Stomach smooth muscle (tissue), 2 donors: ENCODE results near the gene RPL39L.

Experiments
- H3K27ac ChIP-seq: one replicate; pipeline ENCODE4 v1.7.0; 2013; ENCODE audit warnings: mild to moderate bottlenecking, low read length, inconsistent platforms
- H3K27me3 ChIP-seq, 2 donors: one replicate each; pipeline ENCODE4 v1.7.0; 2013; ENCODE audit warnings: low read length in 2 of 2; ENCODE audit not compliant: insufficient read depth in 2 of 2, control insufficient read depth in 1 of 2
- H3K36me3 ChIP-seq, 2 donors: one replicate each; pipeline ENCODE4 v1.7.0; 2013; ENCODE audit warnings: low read length in 2 of 2; ENCODE audit not compliant: control insufficient read depth in 2 of 2, insufficient read depth in 2 of 2
- H3K4me1 ChIP-seq: one replicate; pipeline ENCODE4 v1.7.0; 2013; ENCODE audit warnings: low read length; ENCODE audit not compliant: control insufficient read depth, insufficient read depth
- H3K4me3 ChIP-seq, 2 donors: one replicate each; pipeline ENCODE4 v1.7.0; 2013; ENCODE audit warnings: low read length in 2 of 2
- H3K9ac ChIP-seq, 2 donors: one replicate each; pipeline ENCODE4 v1.7.0; 2013; ENCODE audit warnings: low read length in 2 of 2, mild to moderate bottlenecking in 1 of 2
- H3K9me3 ChIP-seq, 2 donors: one replicate each; pipeline ENCODE4 v1.7.0; 2013; ENCODE audit warnings: low read length in 2 of 2; ENCODE audit not compliant: control insufficient read depth in 2 of 2
- donor health status: healthy.
- donor health status: Pancreatic carcinoma.

RPL39L gene

GRCh38 chr3:187114511-187114910, 24.8 kb downstream of the RPL39L start:
- H3K4me1 ChIP-seq, result no peaks in the 10 kb centered on the region

GRCh38 chr3:187112934-187113793, 26.1 kb downstream of the RPL39L start:
- H3K27ac ChIP-seq, result no peak overlapping the region
- no peaks in the 10 kb centered on the region for H3K36me3 ChIP-seq
- H3K4me3 ChIP-seq, result no peak overlapping the region
- H3K4me1 ChIP-seq, result no peaks in the 10 kb centered on the region
- no peak overlapping the region for H3K9ac ChIP-seq
- H3K9me3 ChIP-seq, result no peaks in the 10 kb centered on the region
- H3K27me3 ChIP-seq, result no peaks in the 10 kb centered on the region

More at GRCh38 chr3:187114511-187114910, 24.8 kb downstream of the RPL39L start:
- Histone ChIP-seq H3K4me3 (no peak overlapping the region), H3K9me3 (no peaks in the 10 kb centered on the region), H3K9ac (no peak overlapping the region), H3K27ac (no peak overlapping the region), H3K27me3 (no peaks in the 10 kb centered on the region), H3K36me3 (no peaks in the 10 kb centered on the region)

- Histone ChIP-seq H3K4me3 (no peak overlapping the region), H3K36me3 (no peaks in the 10 kb centered on the region), H3K27ac (no peak overlapping the region), H3K9ac (no peak overlapping the region), H3K9me3 (no peaks in the 10 kb centered on the region), H3K4me1 (peaks cover 2% of the 10 kb centered on the region), H3K27me3 (no peaks in the 10 kb centered on the region)
Measured at GRCh38 chr3:187110156-187110555, 29.1 kb downstream of the RPL39L start.

GRCh38 chr3:187107989-187108388, 31.3 kb downstream of the RPL39L start:
- Histone ChIP-seq H3K9ac (no peak overlapping the region), H3K27me3 (no peaks in the 10 kb centered on the region), H3K4me1 (peaks cover 2% of the 10 kb centered on the region), H3K36me3 (no peaks in the 10 kb centered on the region), H3K4me3 (no peak overlapping the region), H3K9me3 (no peaks in the 10 kb centered on the region), H3K27ac (no peak overlapping the region)

GRCh38 chr3:187105700-187106099, 33.6 kb downstream of the RPL39L start:
- no peaks in the 10 kb centered on the region for H3K9me3 ChIP-seq
- no peaks in the 10 kb centered on the region for H3K36me3 ChIP-seq
- H3K27me3 ChIP-seq, result no peaks in the 10 kb centered on the region
- H3K4me1 ChIP-seq, result peaks cover 10% of the 10 kb centered on the region
- no peak overlapping the region for H3K27ac ChIP-seq
- H3K9ac ChIP-seq, result no peak overlapping the region
- H3K4me3 ChIP-seq, result no peak overlapping the region

GRCh38 chr3:187104933-187105332, 34.4 kb downstream of the RPL39L start:
- Histone ChIP-seq H3K4me3 (peak overlapping the region in 1 of 2 donors; percentile 35), H3K36me3 (no peaks in the 10 kb centered on the region), H3K27ac (no peak overlapping the region)

GRCh38 chr3:187104342-187104741, 35.0 kb downstream of the RPL39L start:
- no peak overlapping the region for H3K9ac ChIP-seq
- no peak overlapping the region for H3K27ac ChIP-seq
- H3K36me3 ChIP-seq, result no peaks in the 10 kb centered on the region
- H3K27me3 ChIP-seq, result no peaks in the 10 kb centered on the region
- no peaks in the 10 kb centered on the region for H3K9me3 ChIP-seq
- peaks cover 10% of the 10 kb centered on the region for H3K4me1 ChIP-seq
- no peak overlapping the region for H3K4me3 ChIP-seq

More at GRCh38 chr3:187104933-187105332, 34.4 kb downstream of the RPL39L start:
- no peak overlapping the region for H3K9ac ChIP-seq
- no peaks in the 10 kb centered on the region for H3K27me3 ChIP-seq
- H3K4me1 ChIP-seq, result peaks cover 10% of the 10 kb centered on the region
- no peaks in the 10 kb centered on the region for H3K9me3 ChIP-seq

GRCh38 chr3:187103251-187103650, 36.0 kb downstream of the RPL39L start:
- no peaks in the 10 kb centered on the region for H3K9me3 ChIP-seq
- H3K27ac ChIP-seq, result no peak overlapping the region
- H3K27me3 ChIP-seq, result no peaks in the 10 kb centered on the region
- H3K36me3 ChIP-seq, result no peaks in the 10 kb centered on the region
- no peak overlapping the region for H3K4me3 ChIP-seq
- no peak overlapping the region for H3K9ac ChIP-seq
- peaks cover 10% of the 10 kb centered on the region for H3K4me1 ChIP-seq

GRCh38 chr3:187102073-187102634, 37.1 kb downstream of the RPL39L start:
- H3K4me1 ChIP-seq, result peaks cover 8% of the 10 kb centered on the region
- H3K27me3 ChIP-seq, result no peaks in the 10 kb centered on the region
- H3K9ac ChIP-seq, result peak overlapping the region; percentile 8 to 55
- peak overlapping the region; percentile 50 for H3K27ac ChIP-seq
- no peaks in the 10 kb centered on the region for H3K36me3 ChIP-seq
- no peaks in the 10 kb centered on the region for H3K9me3 ChIP-seq
- H3K4me3 ChIP-seq, result peak overlapping the region; percentile 63

- H3K9me3 ChIP-seq, result no peaks in the 10 kb centered on the region
- H3K4me3 ChIP-seq, result peak overlapping the region; percentile 63
- peaks cover 8% of the 10 kb centered on the region for H3K4me1 ChIP-seq
- H3K9ac ChIP-seq, result peak overlapping the region; percentile 8 to 55
- H3K27me3 ChIP-seq, result no peaks in the 10 kb centered on the region
- peak overlapping the region; percentile 50 for H3K27ac ChIP-seq
- no peaks in the 10 kb centered on the region for H3K36me3 ChIP-seq
Measured at GRCh38 chr3:187101184-187102072, 37.9 kb downstream of the RPL39L start.
